ENCODE measurements around the gene KRTAP10-2.
"Not testable (repeated sequence)": the region's sequence is repeated elsewhere in the genome, so short reads cannot be mapped to it uniquely, and the experiment has no call there.

KRTAP10-2 gene

GRCh38 chr21:44567481-44568171 lies 16.3 kb upstream of the KRTAP10-2 start:
- TF ChIP-seq CTCF (IDR thresholded peaks at IDR 0.05; ENCODE audit: low read depth, low read length, missing control alignments): no peak
- no peak for DNase-seq (ENCODE audit: extremely low read depth, low read depth)

GRCh38 chr21:44566403-44566802 lies 15.1 kb upstream of the KRTAP10-2 start:
- no peak for TF ChIP-seq CTCF (IDR thresholded peaks at IDR 0.05; ENCODE audit: low read depth, low read length, missing control alignments)
- no peak overlapping the region for H3K4me3 ChIP-seq (replicated peaks; ENCODE audit: low read depth, low read length)
- DNase-seq (ENCODE audit: extremely low read depth, low read depth): no peak

More at GRCh38 chr21:44567481-44568171, 16.3 kb upstream of the KRTAP10-2 start:
- no peak overlapping the region for H3K4me3 ChIP-seq (replicated peaks; ENCODE audit: low read depth, low read length)

GRCh38 chr21:44564886-44565598 lies 13.7 kb upstream of the KRTAP10-2 start:
- DNase-seq (ENCODE audit: extremely low read depth, low read depth): no peak
- TF ChIP-seq CTCF (IDR thresholded peaks at IDR 0.05; ENCODE audit: low read depth, low read length, missing control alignments): no peak
- H3K4me3 ChIP-seq (replicated peaks; ENCODE audit: low read depth, low read length): no peak overlapping the region

GRCh38 chr21:44564099-44564498 lies 12.8 kb upstream of the KRTAP10-2 start:
- TF ChIP-seq CTCF (IDR thresholded peaks at IDR 0.05; ENCODE audit: low read depth, low read length, missing control alignments): no peak
- no peak overlapping the region for H3K4me3 ChIP-seq (replicated peaks; ENCODE audit: low read depth, low read length)
- DNase-seq (ENCODE audit: extremely low read depth, low read depth): no peak

- no peak for TF ChIP-seq CTCF (IDR thresholded peaks at IDR 0.05; ENCODE audit: low read depth, low read length, missing control alignments)
- no peak within 1 kb of the TSS for H3K4me3 ChIP-seq (replicated peaks; ENCODE audit: low read depth, low read length)
- no peak for DNase-seq (ENCODE audit: extremely low read depth, low read depth)
These were observed 7.4 kb upstream of the KRTAP10-2 start, which contains the start of gene KRTAP10-3 for GRCh38 chr21:44558695-44559094. Gene KRTAP10-3, minus strand, starts transcription at chr21:44558795. Its CDS starts 80 bp downstream, at chr21:44558715.

GRCh38 chr21:44558329-44558675 lies 7.0 kb upstream of the KRTAP10-2 start:
- not testable (repeated sequence) for DNase-seq (ENCODE audit: extremely low read depth, low read depth); H3K4me3 ChIP-seq (replicated peaks; ENCODE audit: low read depth, low read length)

GRCh38 chr21:44557491-44558328 lies 6.4 kb upstream of the KRTAP10-2 start:
- no peak overlapping the region for H3K4me3 ChIP-seq (replicated peaks; ENCODE audit: low read depth, low read length)
- DNase-seq (ENCODE audit: extremely low read depth, low read depth): no peak
- no peak for TF ChIP-seq CTCF (IDR thresholded peaks at IDR 0.05; ENCODE audit: low read depth, low read length, missing control alignments)

Measured in HFF-Myc (cell line).